Measurements from ENCODE around the gene PRRC2B.
A peak's percentile ranks its signal among the peaks of the same experiment; 100 is the strongest.
"Not testable (repeated sequence)": the region's sequence is repeated elsewhere in the genome, so short reads cannot be mapped to it uniquely, and the experiment has no call there.

Gene PRRC2B

GRCh38 chr9:131396099-131396479 is 2.2 kb downstream of the PRRC2B start:
- H3K27me3 ChIP-seq (replicated peaks in 2 of 5; ENCODE audit: control insufficient read depth in 4 of 5, insufficient read depth in 5 of 5, low read length in 4 of 5); H3K9me3 ChIP-seq (ENCODE audit: control extremely low read depth in 1 of 5, control insufficient read depth in 4 of 5, insufficient read depth in 2 of 5, low read depth in 1 of 5, low read length in 4 of 5); POLR2A ChIA-PET; DNase-seq; H3K36me3 ChIP-seq (ENCODE audit: control insufficient read depth in 4 of 4, insufficient read depth in 4 of 4, low read length in 3 of 4); H3K27ac ChIP-seq (ENCODE audit: insufficient read depth in 1 of 2, low read depth in 1 of 2, low read length in 2 of 2, poor library complexity in 1 of 2, severe bottlenecking in 2 of 2): not testable (repeated sequence)
- Histone ChIP-seq H3K4me1 (ENCODE audit: control extremely low read depth in 1 of 4, control insufficient read depth in 4 of 4, insufficient read depth in 4 of 4, low read length in 3 of 4) (peaks cover 16 to 68% (median 58%) of the 10 kb centered on the region in 4 experiments), H3K4me3 (ENCODE audit: control insufficient read depth in 1 of 7, extremely low read depth in 1 of 7, insufficient read depth in 4 of 7, low read depth in 2 of 7, low read length in 6 of 7) (peak overlapping the region in 6 of 7 experiments; percentile 64 to 90 (median 76))
- CTCF ChIA-PET: interaction anchor here (1.2 to 1.5 kb wide), 4 partner anchors 9 to 29 kb away, joined by 3 to 8 read pairs (median 3); no protein-coding TSS in a partner anchor
- 95% methylated on average over 3 of the region's 4 CpGs for WGBS (ENCODE audit: insufficient coverage)

DNA sequence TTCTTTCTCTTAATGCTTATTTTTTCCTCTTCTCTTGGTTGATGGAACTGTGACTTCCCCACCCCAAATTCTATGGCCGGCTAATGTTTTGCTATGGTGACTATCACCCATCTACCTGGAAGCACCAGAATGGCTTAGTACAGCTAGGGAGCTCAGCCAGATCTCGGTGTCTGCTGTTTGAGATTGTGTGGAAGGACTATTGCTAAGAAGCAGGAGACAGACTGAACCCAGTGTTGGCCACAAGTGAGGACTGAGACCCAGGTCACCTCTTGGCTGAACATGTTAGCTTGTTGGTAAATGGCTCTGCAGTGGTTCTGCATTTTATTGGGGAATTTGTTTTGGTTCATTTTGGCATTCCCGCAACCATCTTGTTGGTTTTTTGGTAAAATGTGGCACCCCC is 2.7 kb downstream of the PRRC2B start:
- H3K4me1 ChIP-seq (ENCODE audit: control extremely low read depth in 1 of 4, control insufficient read depth in 4 of 4, insufficient read depth in 4 of 4, low read length in 3 of 4): peaks cover 16 to 71% (median 60%) of the 10 kb centered on the region in 4 experiments
- no peak for DNase-seq
- WGBS (ENCODE audit: insufficient coverage): 94% methylated on average over 2 of the region's 3 CpGs
- peak overlapping the region in 4 of 7 experiments; percentile 20 to 39 (median 28) for H3K4me3 ChIP-seq (ENCODE audit: control insufficient read depth in 1 of 7, extremely low read depth in 1 of 7, insufficient read depth in 4 of 7, low read depth in 2 of 7, low read length in 6 of 7)
- H3K27ac ChIP-seq (ENCODE audit: insufficient read depth in 1 of 2, low read depth in 1 of 2, low read length in 2 of 2, poor library complexity in 1 of 2, severe bottlenecking in 2 of 2): peak overlapping the region in 1 of 2 experiments; percentile 69
- ChIA-PET CTCF (interaction anchor here (0.8 to 1.5 kb wide), 5 partner anchors 9 to 29 kb away, joined by 3 to 8 read pairs (median 3); no protein-coding TSS in a partner anchor), POLR2A (no interaction called here)
- no peaks in the 10 kb centered on the region for H3K9me3 ChIP-seq (ENCODE audit: control extremely low read depth in 1 of 5, control insufficient read depth in 4 of 5, insufficient read depth in 2 of 5, low read depth in 1 of 5, low read length in 4 of 5)
- H3K27me3 ChIP-seq (replicated peaks in 2 of 5; ENCODE audit: control insufficient read depth in 4 of 5, insufficient read depth in 5 of 5, low read length in 4 of 5): no peaks in the 10 kb centered on the region
- H3K36me3 ChIP-seq (ENCODE audit: control insufficient read depth in 4 of 4, insufficient read depth in 4 of 4, low read length in 3 of 4): no peaks in the 10 kb centered on the region

DNA sequence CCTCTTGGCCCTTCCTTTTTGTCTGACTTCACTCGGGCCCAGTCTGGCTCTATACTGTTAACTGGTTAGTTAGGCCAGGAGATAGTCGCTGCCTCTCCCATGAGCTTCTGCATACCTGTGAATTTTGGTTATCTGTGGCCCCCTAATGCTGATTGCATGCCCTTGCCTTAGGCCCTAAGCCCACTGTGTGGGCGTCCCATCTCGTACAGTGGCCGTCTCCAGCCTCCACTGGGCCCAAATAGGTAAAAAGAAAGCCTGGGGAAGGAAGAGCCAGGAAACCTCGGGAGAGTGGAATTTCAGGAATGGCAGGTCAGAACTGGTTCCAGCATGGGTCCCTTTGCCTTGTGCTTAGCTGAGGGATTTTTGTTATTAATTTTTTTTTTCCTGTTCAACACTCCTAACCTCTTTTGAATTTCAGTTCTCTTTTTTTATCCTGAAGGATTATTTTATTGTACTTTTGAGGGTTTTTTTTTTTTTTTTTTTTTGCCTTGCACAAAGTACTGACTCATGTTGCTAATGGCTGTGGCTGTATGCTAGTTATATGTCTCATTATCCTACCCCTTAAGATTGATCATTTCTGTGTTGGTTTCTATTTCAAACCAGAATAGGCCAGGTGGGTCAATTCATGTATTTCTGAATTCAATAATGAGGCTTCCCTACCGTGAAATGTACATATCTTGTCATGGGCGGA is 3.4 kb downstream of the PRRC2B start:
- peaks cover 16 to 76% (median 60%) of the 10 kb centered on the region in 4 experiments for H3K4me1 ChIP-seq (ENCODE audit: control extremely low read depth in 1 of 4, control insufficient read depth in 4 of 4, insufficient read depth in 4 of 4, low read length in 3 of 4)
- DNase-seq: peak in 1 of 3 donors; percentile 54
- ChIA-PET POLR2A (interaction anchor here (1.2 kb wide), 1 partner anchor 26 kb away, joined by 3 read pairs; no protein-coding TSS in a partner anchor), CTCF (interaction anchor here (0.8 to 1.5 kb wide), 7 partner anchors 8 to 30 kb away, joined by 3 to 8 read pairs (median 3); no protein-coding TSS in a partner anchor)
- peaks cover 0 to 2% (median 2%) of the 10 kb centered on the region in 4 experiments for H3K36me3 ChIP-seq (ENCODE audit: control insufficient read depth in 4 of 4, insufficient read depth in 4 of 4, low read length in 3 of 4)
- H3K9me3 ChIP-seq (ENCODE audit: control extremely low read depth in 1 of 5, control insufficient read depth in 4 of 5, insufficient read depth in 2 of 5, low read depth in 1 of 5, low read length in 4 of 5): no peaks in the 10 kb centered on the region
- H3K27me3 ChIP-seq (replicated peaks in 2 of 5; ENCODE audit: control insufficient read depth in 4 of 5, insufficient read depth in 5 of 5, low read length in 4 of 5): no peaks in the 10 kb centered on the region
- peak overlapping the region in 3 of 7 experiments; percentile 20 to 39 (median 30) for H3K4me3 ChIP-seq (ENCODE audit: control insufficient read depth in 1 of 7, extremely low read depth in 1 of 7, insufficient read depth in 4 of 7, low read depth in 2 of 7, low read length in 6 of 7)
- 79% methylated on average over 6 of the region's 8 CpGs for WGBS (ENCODE audit: insufficient coverage)
- H3K27ac ChIP-seq (ENCODE audit: insufficient read depth in 1 of 2, low read depth in 1 of 2, low read length in 2 of 2, poor library complexity in 1 of 2, severe bottlenecking in 2 of 2): peak overlapping the region in 1 of 2 experiments; percentile 69

DNA sequence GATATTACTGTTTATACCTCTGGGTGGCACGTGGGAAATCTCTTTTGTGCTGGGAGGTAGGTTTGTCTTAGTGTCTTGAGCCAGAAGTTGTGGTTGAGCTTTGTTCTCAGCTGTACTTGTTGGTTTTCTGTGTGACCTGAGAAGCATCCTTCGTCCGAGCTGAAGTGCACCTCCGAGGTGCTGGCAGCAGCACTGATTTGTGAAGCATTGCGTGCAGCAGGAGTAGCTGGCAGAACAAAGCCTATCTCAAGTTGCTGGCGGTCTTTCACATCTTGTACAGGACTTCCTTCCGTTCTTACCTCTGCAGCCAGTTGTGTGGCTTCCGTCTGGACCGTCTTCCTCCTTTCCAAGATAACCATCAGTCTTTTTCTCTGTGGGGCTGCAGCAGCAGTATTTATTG is 4.3 kb downstream of the PRRC2B start:
- Histone ChIP-seq H3K36me3 (ENCODE audit: control insufficient read depth in 4 of 4, insufficient read depth in 4 of 4, low read length in 3 of 4) (peaks cover 3 to 11% (median 6%) of the 10 kb centered on the region in 4 experiments), H3K27me3 (replicated peaks in 2 of 5; ENCODE audit: control insufficient read depth in 4 of 5, insufficient read depth in 5 of 5, low read length in 4 of 5) (no peaks in the 10 kb centered on the region), H3K9me3 (ENCODE audit: control extremely low read depth in 1 of 5, control insufficient read depth in 4 of 5, insufficient read depth in 2 of 5, low read depth in 1 of 5, low read length in 4 of 5) (no peaks in the 10 kb centered on the region), H3K4me3 (ENCODE audit: control insufficient read depth in 1 of 7, extremely low read depth in 1 of 7, insufficient read depth in 4 of 7, low read depth in 2 of 7, low read length in 6 of 7) (peak overlapping the region in 4 of 7 experiments; percentile 12 to 53 (median 30)), H3K27ac (ENCODE audit: insufficient read depth in 1 of 2, low read depth in 1 of 2, low read length in 2 of 2, poor library complexity in 1 of 2, severe bottlenecking in 2 of 2) (peak overlapping the region in 1 of 2 experiments; percentile 51), H3K4me1 (ENCODE audit: control extremely low read depth in 1 of 4, control insufficient read depth in 4 of 4, insufficient read depth in 4 of 4, low read length in 3 of 4) (peaks cover 16 to 74% (median 55%) of the 10 kb centered on the region in 4 experiments)
- ChIA-PET CTCF (interaction anchor here (0.6 to 1.0 kb wide), 3 partner anchors 8 to 25 kb away, joined by 3 to 4 read pairs (median 3); no protein-coding TSS in a partner anchor), POLR2A (interaction anchor here (0.7 to 1.3 kb wide), 3 partner anchors 8 to 48 kb away, joined by 3 read pairs; no protein-coding TSS in a partner anchor)
- DNase-seq: peak; percentile 73 to 91 (median 86)
- 0% methylated on average over 9 of the region's 9 CpGs for WGBS (ENCODE audit: insufficient coverage)

- no peaks in the 10 kb centered on the region for H3K27me3 ChIP-seq (replicated peaks in 2 of 5; ENCODE audit: control insufficient read depth in 4 of 5, insufficient read depth in 5 of 5, low read length in 4 of 5)
- H3K36me3 ChIP-seq (ENCODE audit: control insufficient read depth in 4 of 4, insufficient read depth in 4 of 4, low read length in 3 of 4): peaks cover 4 to 11% (median 6%) of the 10 kb centered on the region in 4 experiments
- ChIA-PET CTCF (no interaction called here), POLR2A (interaction anchor here (0.6 kb wide), 1 partner anchor 27 kb away, joined by 3 read pairs; no protein-coding TSS in a partner anchor)
- DNase-seq: no peak
- peaks cover 16 to 83% (median 58%) of the 10 kb centered on the region in 4 experiments for H3K4me1 ChIP-seq (ENCODE audit: control extremely low read depth in 1 of 4, control insufficient read depth in 4 of 4, insufficient read depth in 4 of 4, low read length in 3 of 4)
- H3K4me3 ChIP-seq (ENCODE audit: control insufficient read depth in 1 of 7, extremely low read depth in 1 of 7, insufficient read depth in 4 of 7, low read depth in 2 of 7, low read length in 6 of 7): no peak overlapping the region
- WGBS (ENCODE audit: insufficient coverage): 94% methylated on average over 7 of the region's 7 CpGs
- no peaks in the 10 kb centered on the region for H3K9me3 ChIP-seq (ENCODE audit: control extremely low read depth in 1 of 5, control insufficient read depth in 4 of 5, insufficient read depth in 2 of 5, low read depth in 1 of 5, low read length in 4 of 5)
- no peak overlapping the region for H3K27ac ChIP-seq (ENCODE audit: insufficient read depth in 1 of 2, low read depth in 1 of 2, low read length in 2 of 2, poor library complexity in 1 of 2, severe bottlenecking in 2 of 2)
Measured at GRCh38 chr9:131399972-131400371, 6.1 kb downstream of the PRRC2B start.

DNA sequence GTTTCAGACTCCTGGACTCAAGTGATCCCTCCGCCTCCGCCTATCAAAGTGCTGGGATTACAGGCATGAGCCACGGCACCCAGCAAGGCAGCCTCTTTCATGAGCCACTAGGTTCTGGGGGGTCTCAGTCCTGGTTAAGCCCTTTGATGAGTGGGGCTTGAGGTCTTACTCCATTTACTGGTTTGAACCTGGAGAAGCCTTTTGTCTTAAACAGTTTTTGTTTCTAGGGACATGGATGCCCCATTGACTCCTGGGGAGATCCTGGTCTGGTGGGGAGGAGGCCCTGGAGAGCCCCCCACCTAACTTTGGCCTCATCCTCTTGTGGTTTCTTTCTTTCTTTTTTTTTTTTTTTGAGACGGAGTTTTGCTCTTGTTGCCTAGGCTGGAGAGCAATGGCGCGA is 6.7 kb downstream of the PRRC2B start:
- CTCF ChIA-PET: no interaction called here
- 96% methylated on average over 3 of the region's 6 CpGs for WGBS (ENCODE audit: insufficient coverage)
- Histone ChIP-seq H3K4me1 (ENCODE audit: control extremely low read depth in 1 of 4, control insufficient read depth in 4 of 4, insufficient read depth in 4 of 4, low read length in 3 of 4) (peaks cover 16 to 85% (median 58%) of the 10 kb centered on the region in 4 experiments), H3K27ac (ENCODE audit: insufficient read depth in 1 of 2, low read depth in 1 of 2, low read length in 2 of 2, poor library complexity in 1 of 2, severe bottlenecking in 2 of 2) (no peak overlapping the region), H3K4me3 (ENCODE audit: control insufficient read depth in 1 of 7, extremely low read depth in 1 of 7, insufficient read depth in 4 of 7, low read depth in 2 of 7, low read length in 6 of 7) (no peak overlapping the region), H3K36me3 (ENCODE audit: control insufficient read depth in 4 of 4, insufficient read depth in 4 of 4, low read length in 3 of 4) (peaks cover 5 to 18% (median 6%) of the 10 kb centered on the region in 4 experiments), H3K9me3 (ENCODE audit: control extremely low read depth in 1 of 5, control insufficient read depth in 4 of 5, insufficient read depth in 2 of 5, low read depth in 1 of 5, low read length in 4 of 5) (no peaks in the 10 kb centered on the region), H3K27me3 (replicated peaks in 2 of 5; ENCODE audit: control insufficient read depth in 4 of 5, insufficient read depth in 5 of 5, low read length in 4 of 5) (no peaks in the 10 kb centered on the region)
- POLR2A ChIA-PET: no interaction called here
- DNase-seq: no peak

DNA sequence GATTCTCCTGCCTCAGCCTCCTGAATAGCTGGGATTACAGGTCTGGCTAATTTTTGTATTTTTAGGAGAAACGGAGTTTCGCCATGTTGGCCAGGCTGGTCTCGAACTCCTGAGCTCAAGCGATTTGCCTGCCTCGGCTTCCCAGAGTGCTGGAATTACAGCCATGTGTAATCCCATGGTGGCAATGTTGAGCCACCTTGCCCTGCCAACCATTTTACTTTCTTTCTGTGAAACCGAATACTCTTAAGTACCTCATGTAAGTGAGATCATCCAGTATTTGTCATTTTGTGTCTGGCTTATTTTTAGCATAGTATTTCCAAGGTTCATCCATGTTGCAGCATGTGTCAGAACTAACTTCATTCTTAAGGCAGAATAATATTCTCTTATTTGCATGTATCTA is 8.2 kb downstream of the PRRC2B start:
- 100% methylated on average over 5 of the region's 6 CpGs for WGBS (ENCODE audit: insufficient coverage)
- peaks cover 5 to 22% (median 6%) of the 10 kb centered on the region in 4 experiments for H3K36me3 ChIP-seq (ENCODE audit: control insufficient read depth in 4 of 4, insufficient read depth in 4 of 4, low read length in 3 of 4)
- H3K27ac ChIP-seq (ENCODE audit: insufficient read depth in 1 of 2, low read depth in 1 of 2, low read length in 2 of 2, poor library complexity in 1 of 2, severe bottlenecking in 2 of 2): no peak overlapping the region
- peaks cover 24 to 85% (median 59%) of the 10 kb centered on the region in 4 experiments for H3K4me1 ChIP-seq (ENCODE audit: control extremely low read depth in 1 of 4, control insufficient read depth in 4 of 4, insufficient read depth in 4 of 4, low read length in 3 of 4)
- POLR2A ChIA-PET: no interaction called here
- no peaks in the 10 kb centered on the region for H3K9me3 ChIP-seq (ENCODE audit: control extremely low read depth in 1 of 5, control insufficient read depth in 4 of 5, insufficient read depth in 2 of 5, low read depth in 1 of 5, low read length in 4 of 5)
- CTCF ChIA-PET: no interaction called here
- no peaks in the 10 kb centered on the region for H3K27me3 ChIP-seq (replicated peaks in 2 of 5; ENCODE audit: control insufficient read depth in 4 of 5, insufficient read depth in 5 of 5, low read length in 4 of 5)
- no peak overlapping the region for H3K4me3 ChIP-seq (ENCODE audit: control insufficient read depth in 1 of 7, extremely low read depth in 1 of 7, insufficient read depth in 4 of 7, low read depth in 2 of 7, low read length in 6 of 7)
- DNase-seq: no peak

Measured in common myeloid progenitor, CD34-positive (primary cell).